HG02623 (cell line): ENCODE data around the gene COL4A4.

ENCODE experiments used
- ATAC-seq: cut with Tn5 transposase; IDR thresholded peaks from one replicate; pipeline ENCODE4 v1.9.1; 2021; ENCODE audit warnings: moderate library complexity; ENCODE audit not compliant: unreplicated experiment

Gene COL4A4

DNA sequence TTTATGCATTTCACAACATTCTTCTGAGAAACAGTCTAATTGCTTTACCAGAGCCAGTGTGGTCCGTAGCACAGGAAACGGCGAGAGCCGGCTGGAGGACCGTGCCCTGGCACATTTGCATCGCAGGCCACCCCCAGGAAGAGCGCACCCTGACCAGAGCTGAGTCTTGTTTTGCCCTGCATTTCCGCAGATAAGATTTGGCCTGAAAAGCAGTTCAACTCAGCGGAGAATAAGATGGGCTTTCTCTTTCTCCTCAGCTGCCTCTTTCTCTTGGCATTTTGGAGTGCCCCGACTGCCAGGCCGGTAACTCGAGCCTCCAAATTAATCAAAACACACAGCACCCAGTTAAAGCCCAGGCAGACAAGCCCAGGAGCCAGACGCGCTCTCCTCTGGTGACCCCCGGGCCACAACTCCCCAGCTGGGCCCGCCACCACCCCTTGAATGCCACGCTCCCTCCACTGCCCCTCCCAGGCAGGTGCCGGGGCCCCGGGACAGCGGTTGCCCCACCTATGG lies 464 bp downstream of the COL4A4 start:
- ATAC-seq: peak; percentile 61

DNA sequence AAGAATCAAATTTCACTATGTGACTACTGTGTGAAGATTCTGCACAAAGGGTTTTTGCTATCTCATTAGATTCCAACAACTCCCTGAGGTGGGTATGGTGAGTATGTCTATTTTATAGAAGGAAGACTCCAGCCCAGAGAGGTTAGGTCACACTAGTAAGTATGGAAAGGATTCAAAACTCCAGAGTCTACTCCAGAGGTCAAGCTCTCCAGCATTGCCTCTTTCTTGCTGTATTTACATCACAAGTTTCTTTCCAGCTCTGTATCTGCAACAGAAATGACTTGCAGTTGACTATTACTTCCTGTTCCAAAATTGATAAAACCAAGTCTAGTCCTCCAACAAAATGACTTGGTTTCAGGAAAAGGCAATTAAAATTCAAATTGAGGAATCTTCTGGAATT lies 2.1 kb downstream of the COL4A4 start:
- ATAC-seq: no peak

DNA sequence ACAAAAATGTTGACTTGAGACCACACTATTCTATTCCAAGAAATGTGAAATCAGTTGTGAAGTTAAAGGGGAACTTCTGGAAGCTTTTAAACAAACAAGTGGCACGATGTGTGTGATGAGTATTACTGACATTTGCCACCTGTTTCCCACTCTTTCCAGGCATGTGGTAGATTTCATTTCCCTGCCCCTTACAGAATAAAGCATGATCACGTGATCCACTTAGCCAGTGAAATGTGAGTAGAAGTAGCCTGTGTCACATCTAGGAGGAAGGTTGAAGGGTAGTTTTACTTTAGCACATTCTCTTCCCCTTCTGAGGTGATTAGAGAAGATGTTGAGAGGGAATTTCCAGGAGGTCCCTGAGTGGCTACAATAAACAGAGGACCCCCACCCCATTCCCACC lies 3.8 kb downstream of the COL4A4 start:
- no peak for ATAC-seq

DNA sequence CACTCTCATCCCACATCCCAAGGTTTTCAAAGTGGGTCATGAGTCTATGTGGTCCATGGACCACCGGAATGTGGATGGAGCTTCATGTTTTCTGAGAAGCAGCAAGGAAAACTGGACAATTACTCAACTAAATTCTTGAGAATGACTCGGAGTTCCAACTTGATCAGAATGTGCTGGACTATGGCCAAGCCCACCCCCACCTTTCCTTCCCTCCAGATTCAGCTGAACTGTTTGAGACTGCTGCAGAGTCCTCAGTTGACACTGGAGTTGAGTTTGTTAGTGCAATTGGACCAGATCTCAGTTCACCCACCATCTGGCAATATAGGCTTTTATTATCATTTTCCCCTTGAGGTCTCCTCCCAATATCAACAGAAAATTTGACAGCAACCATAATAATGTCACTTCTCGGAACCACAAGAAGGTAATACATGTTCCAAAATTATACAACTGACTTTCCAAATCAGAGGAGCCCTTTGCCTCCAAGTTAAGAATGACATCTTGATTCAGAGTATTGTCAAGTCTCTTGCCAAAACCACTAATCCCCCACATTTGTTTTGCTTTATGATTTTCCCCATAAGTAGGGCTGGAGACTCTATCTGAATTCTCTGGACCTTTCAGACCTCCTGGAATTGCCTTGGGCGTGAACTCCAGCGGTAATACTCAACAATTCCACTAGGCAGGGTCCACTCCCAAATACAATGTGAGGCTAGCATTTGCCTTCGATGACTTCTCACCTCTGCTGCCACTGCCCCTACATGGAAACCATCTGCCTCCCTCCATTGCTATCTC lies 8.8 kb downstream of the COL4A4 start:
- ATAC-seq: no peak

DNA sequence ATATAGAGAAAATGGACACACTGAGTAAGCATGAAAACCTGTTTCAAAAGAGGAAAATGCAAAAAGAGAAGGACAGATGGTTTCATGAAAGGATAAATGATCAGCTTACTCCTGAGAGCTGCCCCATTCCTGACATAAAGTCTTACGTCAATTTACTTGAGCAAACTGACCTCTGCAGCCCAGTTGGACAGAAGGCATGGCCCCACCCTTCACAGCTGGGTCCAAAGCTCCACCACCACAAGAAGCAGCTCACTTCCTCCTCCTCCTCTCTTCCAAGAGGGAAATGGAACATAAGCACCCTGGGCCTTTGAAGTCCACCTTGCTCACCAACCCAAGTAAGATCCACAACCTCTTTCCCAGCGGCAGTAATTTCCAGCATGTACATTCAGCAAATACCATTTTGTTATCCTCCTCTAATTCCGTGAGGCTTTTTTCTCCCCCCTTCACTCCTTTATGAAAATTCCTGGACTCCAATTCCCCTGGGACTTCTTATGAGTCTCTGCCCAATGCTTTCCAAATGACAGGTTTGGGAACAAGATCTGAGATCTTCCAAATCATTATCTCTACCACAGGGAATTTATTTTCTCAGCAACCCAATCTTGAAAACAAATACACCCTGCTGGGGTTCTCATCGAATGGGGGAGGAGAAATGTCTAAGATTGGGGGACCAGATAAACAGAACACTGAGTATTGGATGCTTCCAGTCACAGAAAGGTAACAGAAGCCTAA lies 10.1 kb downstream of the COL4A4 start:
- ATAC-seq: no peak

DNA sequence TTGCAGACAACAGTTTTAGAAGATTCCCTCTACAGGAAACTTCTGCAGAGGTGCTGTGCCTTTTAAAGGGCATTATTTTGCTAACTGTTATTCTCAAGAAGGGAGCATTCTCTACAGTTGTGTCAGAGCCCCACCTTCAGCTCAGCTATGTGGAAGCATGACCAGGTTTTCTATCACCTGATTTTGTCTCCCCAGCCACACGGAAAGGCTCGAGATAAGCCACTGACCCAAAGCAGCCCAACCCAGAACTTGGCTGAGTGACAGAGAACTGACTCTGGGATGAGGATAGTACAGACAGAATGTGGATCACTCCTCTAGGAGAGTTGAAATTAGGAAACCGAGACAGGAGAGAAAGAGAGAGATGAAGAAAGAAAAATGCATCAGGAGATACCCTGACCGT lies 10.7 kb downstream of the COL4A4 start:
- no peak for ATAC-seq

DNA sequence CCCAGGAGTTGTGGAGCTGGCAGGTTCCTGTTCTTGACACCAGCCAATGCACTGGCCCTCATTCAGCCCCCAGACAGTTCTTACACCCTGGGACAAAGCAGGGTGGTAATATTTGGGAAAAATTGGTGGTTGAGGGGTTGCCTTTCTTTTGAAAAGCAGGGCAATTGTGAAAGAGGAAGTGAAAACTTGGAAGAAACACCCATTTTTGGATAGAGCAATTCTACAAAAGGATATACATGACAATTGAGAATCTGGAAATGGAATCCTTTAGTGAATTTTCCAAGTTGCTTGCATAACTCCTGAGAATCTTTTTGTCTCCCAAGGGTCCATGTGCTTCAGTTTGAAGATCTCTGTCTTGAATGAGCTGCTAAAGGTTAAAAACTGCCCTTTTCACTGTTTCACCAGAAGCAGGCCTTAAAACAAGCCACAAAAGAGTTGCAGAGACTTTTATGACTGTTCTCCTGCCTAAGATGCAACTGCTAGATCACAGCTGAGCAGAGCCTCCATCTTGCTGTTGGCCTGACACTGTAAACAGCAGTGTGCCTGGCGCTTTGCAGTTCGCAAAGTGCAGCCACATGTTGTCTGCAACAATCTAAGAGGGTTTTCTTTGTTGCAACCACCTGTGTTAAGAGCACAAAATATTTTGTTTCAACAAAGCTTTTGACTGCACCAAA lies 11.8 kb downstream of the COL4A4 start:
- no peak for ATAC-seq

DNA sequence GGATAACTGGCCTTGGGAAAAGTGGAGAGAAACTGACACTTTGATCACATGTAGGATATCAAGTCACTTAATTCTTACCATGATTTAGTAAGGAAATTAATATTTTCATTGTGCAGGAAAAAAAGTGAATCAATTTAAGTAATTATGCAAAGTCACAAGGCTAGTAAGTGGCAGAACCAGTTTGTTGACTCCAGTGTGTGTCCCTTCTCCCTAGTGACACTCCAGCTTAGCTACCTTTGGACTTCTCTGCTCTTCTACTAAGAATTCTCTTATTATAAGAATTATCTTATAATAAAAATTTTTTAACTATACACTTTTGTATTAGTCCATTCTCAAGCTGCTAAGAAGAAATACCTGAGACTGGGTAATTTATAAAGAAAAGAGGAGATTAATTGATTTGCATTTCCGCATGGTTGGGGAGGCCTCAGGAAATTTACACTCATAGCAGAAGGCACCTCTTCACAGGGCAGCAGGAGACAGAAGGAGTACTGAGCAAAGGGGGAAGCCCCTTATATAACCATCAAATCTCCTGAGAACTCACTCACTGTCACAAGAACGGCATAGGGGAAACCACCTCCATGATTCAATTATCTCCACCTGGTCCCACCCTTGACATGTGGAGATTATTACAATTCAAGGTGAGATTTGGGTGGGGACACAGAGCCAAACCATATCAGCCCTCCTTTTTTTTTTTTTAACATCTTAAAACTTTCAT lies 13.6 kb downstream of the COL4A4 start:
- no peak for ATAC-seq

DNA sequence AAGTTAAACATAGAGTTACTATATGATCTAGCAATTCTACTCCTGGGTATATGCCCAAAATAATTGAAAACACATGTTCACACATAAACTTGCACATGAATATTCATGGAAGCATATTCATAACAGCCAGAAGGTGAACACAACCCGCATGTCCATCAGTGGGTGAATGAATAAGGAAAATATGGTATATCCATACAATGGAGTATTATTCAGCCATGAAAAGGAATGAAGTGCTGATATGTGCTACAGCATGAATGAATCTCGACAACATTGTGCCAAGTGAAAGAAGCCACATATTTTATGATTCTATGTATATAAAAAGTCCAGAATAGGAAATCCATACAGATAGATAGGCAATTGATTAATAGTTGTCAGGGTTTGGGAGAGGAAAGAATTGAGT lies 15.9 kb downstream of the COL4A4 start:
- no peak for ATAC-seq

DNA sequence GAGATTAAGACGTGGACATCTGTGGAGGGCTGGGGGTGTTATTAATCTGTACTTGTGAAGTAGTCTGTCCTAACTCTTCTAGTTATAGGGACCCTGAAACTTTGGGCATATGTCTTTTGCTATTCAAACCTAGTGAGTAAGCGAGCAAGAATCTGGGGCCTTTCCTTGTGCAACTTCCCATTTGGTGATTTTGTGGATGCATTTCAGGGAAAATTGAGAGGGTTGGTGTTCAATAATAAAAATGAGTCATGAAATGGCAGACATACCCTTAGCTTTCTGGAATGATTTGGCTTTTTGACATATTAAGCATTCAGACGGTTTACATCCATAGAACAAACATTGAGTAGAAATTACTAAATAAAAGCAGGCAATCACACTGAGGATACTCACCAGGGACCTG lies 17.0 kb downstream of the COL4A4 start:
- no peak for ATAC-seq

DNA sequence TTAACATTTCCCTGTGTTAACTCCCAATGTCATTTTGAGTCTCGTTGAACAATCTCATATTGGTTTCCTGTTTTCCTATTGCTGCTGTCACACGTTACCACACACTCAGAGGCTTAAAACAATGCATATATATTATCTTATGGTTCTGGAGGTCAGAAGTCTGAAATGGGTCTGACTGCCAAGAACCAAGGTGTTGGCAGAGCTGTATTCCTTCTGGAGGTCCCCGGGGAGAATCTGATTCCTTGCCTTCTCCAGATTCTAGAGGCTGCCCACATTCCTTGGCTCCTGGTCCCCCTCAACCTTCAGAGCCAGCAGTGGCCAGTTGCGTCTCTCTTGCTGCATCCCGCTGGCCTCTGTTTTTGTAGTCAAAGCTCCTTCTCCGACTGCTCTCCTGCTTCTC lies 17.5 kb downstream of the COL4A4 start:
- no peak for ATAC-seq

DNA sequence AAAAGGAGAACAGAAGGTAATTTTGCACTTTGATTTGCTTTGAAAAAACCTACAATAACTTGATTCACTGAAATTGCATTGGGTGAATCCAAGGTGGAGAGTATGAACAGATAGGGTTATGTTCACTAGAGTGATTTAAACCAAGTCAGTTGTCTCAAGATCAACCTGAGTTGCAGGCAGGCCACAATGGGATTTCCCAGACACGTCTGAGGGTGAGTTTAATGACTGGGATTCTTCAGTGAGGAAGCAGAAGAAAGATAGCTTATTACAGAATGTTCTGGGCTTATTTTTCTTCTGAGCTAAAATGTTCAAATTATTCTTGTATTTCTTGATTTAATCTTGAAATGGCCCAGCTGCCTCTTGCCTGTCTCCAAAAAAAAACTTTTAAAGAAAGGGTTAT lies 20.1 kb downstream of the COL4A4 start:
- no peak for ATAC-seq

DNA sequence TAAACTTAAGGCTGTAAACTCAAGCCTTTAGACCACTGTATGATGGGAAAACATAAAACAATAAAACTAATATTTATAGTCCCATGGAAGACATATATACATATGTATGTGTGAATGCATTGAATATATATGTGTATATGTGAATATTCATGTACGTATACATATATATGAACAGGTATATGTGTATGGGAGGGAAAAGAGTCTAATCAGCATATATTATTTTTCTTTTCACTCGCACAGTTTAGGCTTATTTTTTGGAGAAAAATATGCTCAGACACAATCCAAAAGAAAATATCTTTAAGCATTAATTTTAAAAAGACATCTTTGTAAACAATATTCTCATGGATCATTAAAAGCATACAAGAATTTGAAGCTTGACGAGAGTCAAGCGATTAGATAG lies 22.7 kb downstream of the COL4A4 start:
- ATAC-seq: no peak

DNA sequence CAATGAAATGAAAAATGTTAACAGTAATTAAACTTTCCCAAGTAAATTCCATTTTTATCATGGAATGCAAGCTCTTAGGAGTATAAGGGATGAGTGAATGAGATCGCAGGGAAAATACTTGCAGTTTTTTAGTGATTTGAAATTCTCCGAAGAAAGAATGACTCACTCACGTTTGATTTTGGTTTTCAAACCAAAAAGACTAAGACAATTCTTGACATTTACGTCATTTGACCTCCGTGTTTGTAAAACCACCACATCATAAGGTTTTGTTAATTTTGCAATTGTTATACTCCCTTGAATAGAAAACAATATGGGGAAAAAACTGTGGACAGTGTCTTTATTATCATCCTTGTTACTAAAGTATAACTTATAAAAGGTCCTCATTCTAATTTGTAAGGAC lies 29.4 kb downstream of the COL4A4 start:
- ATAC-seq: no peak

DNA sequence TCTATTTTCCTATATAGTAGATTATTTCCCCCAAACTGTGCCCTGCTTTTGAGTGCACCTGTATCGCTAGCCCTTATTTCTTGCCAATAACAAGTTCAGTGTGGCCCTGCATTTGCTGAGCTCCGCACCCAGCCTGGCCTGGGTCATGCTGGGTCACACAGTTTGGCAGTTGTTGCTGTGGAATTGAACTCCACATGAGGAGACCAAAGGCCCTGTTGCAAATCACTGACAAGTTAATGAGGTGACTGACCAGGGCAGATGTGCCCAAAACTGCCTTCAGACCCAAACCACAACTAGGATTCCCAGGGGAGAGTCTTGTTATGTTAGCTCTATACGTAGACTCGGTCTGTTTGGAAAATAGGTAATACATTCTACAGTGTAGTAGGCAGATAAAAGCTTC lies 31.0 kb downstream of the COL4A4 start:
- no peak for ATAC-seq

DNA sequence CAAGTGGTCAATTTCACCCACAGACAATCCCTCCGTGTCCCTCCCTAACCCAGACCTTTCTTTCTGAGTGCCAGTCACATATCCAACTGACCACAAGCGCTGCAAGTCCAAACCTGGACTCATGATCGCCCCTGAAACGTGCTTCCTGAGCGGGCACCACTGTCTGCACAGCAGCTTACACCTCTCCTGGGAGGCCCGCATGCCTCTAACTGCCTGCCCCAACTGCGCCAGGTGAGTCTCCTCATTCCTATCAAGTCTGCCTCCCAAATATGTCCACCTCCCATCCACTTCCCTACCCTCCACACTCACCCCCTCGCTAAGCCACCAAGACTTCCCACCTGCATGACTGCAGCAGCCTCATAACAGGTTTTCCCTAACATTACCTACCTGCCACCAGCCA lies 33.4 kb downstream of the COL4A4 start:
- no peak for ATAC-seq

DNA sequence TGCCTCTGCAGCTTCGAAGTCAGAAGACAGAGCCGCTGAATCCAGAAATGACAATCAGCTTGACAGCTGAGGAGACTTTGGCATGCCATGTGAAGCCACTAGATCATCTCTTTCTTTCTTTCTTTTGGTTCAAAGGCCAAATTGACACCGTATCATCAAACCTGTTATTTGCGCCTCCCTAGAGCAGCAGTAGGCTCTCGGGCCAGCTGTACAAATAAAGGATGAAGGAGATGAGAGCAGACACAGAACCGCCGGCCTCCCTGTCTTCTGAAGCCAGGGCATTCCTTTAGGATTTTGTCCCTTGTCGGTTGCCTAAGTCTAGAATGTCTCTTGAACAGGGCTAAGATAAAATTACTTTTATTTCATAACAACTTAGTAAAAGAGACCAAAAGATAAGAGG lies 36.8 kb downstream of the COL4A4 start:
- no peak for ATAC-seq

DNA sequence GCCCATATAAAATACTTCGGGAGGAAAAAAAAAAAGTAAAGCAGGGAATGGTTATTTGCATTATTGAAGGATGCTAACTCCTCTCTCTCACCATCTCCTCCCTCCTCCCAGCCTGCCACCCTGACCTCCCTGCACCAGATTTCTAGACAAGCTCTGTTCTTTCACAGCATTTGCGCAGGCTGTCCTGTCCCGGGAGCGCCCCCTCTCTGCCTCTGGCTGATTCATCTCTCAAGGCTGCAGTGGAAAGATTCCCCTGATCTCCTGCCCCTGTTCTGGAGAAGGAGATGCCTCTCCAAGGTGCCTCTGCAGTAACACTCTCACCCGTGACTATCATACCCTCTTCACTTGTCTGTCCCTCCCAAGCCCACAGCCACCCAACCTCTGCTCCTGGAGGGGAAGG lies 38.5 kb downstream of the COL4A4 start:
- no peak for ATAC-seq

DNA sequence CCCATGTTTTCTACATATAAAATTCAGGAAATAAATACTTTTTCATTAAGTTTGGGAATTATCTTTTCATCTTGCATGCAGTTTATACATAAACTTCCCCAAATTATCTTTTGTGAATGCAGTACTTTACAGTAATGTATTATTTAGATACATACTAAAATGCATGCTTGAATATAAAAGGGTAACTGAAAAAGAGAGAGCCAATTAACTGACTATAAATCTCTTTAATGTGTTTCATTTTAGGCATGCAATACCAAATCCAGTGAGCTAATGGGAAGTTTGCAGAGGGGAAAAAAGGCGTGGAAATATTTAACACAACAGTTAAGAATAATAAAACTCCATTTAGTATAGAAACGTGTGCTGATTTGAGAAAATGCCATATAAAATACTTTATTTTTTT lies 39.2 kb downstream of the COL4A4 start:
- ATAC-seq: no peak

DNA sequence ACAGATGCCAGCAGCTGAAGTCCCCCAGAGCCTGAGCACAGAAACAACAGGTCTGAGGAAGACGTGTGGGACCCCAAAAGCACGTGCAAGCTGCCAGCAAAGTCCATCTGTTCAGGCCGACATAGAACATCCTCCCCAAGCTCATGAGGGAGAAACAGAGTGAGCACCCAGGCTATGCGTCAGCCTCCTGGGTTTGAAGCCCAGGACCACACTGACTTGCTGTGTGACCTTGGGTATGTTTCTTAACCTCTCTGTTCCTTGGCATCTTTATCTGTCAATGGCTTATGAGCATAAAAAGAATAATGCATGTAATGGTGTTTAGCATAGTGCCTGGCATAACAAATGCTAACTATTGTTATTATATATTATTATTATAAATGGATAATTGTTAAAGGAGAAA lies 40.3 kb downstream of the COL4A4 start:
- ATAC-seq: no peak

DNA sequence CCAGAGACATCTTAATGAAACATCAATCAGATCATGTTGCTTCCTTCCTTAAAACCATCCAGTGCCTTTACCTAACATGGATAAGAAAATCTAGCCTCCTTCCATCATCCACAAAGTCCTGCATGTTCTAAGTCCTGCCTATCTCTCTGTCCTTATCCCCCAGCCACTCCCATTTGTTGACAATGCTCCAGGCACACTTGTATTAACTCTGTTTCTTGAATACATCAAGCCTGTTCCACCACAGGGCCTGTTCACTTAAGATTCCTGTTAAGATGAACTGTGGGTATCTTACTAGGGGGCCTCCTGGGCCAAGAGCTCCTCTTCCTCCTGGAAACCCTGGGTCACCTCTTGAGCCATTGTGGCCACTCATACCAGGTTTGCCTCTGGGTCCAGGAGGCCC lies 45.7 kb downstream of the COL4A4 start:
- ATAC-seq: no peak
